Measurements from ENCODE around the gene GDF9.

The GDF9 gene, protein sequence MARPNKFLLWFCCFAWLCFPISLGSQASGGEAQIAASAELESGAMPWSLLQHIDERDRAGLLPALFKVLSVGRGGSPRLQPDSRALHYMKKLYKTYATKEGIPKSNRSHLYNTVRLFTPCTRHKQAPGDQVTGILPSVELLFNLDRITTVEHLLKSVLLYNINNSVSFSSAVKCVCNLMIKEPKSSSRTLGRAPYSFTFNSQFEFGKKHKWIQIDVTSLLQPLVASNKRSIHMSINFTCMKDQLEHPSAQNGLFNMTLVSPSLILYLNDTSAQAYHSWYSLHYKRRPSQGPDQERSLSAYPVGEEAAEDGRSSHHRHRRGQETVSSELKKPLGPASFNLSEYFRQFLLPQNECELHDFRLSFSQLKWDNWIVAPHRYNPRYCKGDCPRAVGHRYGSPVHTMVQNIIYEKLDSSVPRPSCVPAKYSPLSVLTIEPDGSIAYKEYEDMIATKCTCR

DNA sequence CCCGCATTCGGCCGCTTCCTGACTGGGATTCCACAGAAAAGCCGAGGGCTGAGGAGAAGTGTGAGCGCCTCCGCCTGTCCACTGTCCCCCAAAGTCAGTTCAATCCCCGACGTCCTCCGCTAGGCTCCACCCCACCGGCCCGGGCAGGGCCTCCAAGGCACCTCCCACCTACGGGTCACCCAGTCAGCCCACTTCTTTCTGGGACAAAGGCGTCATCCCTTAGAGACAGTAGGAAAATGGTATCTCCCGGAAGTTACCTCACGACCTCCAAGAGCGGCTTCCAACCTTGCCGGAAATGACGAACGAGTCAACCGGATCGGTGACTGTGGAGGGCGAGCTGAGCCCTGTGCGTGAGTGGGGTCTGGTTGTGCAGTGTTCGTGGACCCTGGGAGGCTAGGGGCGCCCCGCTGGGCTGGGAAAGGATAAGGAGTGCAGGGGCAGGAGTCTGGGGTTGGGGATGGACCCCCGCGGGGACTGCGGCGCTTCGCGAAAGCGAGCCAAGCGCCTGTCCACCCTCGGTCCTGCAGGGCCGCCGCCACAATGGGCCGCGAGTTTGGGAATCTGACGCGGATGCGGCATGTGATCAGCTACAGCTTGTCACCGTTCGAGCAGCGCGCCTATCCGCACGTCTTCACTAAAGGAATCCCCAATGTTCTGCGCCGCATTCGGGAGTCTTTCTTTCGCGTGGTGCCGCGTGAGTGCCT is at the start of gene GDF9, which contains the start of gene UQCRQ:
GDF9 (minus strand) TSS at position 128 of the 704 bp plus-strand sequence. CDS start 1,936 bp downstream, outside the sequence.
UQCRQ (plus strand) TSS at position 301 of the 704 bp plus-strand sequence; CDS start at position 541, 240 bp downstream.
- peak; percentile 74 to 90 for DNase-seq

DNA sequence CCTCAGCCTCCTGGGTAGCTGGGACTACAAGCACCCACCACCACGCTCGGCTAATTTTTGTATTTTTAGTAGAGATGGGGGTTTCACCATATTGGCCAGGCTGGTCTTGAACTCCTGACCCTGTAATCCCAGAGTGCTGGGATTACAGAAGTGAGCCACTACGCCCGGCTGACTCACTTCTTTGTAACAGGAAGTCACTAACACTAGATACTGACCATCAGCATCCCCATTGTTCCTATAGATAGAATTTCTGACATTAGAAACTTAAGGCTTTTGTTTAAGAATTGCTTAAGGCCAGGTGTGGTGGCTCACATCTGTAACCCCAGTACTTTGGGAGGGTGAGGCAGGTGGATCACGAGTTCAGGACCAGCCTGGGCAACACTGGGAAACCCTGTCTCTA is 49.4 kb upstream of the GDF9 start:
- no peak for DNase-seq

DNA sequence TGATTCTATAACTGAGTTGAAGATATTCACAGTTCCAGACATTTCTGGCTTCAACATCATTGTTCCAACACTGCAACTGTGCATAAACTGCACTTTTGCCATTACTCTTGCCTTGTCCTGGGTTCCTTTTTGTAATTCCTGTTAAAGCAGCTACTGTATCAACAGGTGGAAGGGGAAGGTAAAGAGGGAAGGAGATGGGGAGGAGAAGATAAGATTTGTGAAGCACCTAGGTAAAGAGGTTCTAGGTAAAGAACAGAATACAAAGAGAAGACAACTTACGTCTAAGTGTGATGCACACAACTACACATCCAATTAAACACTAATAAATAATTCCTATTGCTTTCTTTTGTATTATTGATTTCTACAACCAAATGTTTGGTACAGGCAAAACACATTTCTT is 43.4 kb upstream of the GDF9 start:
- DNase-seq: no peak

DNA sequence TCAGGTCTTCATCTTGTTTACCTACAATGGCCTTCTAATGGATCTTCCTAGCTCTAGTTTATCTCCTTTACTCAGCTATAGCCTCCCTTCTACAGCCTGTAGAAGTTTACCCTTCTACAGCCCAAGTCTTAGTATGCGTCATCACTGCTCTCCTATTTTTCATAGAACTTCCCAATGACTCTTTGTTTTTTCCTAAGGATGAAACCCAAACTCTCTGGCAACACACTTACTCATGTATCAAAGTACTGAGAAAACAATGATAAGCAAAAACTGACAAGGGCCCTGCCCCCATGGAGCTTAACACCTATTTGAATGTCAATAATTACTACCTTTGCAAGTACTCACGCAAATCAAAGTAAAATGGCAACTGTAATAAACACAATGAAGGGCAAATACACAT is 40.9 kb upstream of the GDF9 start:
- DNase-seq: no peak

DNA sequence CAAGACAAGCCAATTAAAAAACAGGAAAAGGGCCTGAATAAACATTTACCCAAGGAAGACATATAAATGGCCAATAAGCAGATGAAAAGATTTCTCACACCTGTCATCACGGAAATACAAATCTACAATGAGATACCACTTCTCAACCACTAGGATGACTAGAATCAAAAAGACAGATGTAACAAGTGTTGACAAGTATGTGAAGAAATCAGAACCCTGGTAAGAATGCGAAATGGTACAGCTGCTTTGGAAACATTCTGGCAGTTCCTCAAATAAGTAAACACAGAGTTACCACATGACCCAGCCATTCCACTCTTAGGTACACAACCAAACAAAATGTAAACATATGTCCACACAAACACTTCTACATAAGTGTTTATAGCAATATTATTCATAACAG is 39.7 kb upstream of the GDF9 start:
- DNase-seq: no peak

DNA sequence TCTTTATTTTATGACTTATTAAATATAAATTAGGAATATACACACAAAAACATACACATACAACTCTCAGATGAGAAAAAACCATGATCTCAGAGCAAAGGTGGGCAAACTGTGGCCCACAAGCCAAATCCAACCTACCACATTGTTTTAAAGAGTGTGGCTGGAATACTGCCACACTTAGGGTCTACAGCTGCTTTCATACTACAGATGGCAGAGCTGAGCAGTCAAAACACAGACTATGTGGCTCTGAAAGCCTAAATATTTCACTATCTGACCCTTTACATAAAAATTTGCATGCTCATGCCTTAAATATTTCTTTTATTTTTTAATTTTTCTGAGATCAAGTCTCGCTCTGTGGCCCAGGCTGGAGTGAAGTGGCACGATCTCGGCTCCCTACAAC is 35.5 kb upstream of the GDF9 start:
- no peak for DNase-seq

DNA sequence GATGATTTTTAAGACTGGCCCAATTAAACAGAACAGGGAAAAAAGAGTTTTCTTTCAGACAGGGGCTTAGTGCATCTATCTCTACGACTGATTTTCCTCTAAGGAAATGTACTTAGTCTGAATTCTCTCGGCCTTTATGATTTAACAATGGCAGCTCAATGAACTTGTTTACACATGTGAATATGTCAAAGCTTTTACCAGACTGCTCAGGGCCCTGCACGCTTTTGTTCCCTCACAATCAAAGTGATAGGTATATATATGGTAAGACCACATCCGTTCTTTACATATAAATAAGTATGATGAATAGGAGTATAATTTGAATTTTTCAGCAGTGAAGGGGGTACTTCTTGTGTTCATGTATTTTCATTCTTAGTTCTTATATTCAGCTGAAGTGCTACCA is 34.8 kb upstream of the GDF9 start:
- no peak for DNase-seq

DNA sequence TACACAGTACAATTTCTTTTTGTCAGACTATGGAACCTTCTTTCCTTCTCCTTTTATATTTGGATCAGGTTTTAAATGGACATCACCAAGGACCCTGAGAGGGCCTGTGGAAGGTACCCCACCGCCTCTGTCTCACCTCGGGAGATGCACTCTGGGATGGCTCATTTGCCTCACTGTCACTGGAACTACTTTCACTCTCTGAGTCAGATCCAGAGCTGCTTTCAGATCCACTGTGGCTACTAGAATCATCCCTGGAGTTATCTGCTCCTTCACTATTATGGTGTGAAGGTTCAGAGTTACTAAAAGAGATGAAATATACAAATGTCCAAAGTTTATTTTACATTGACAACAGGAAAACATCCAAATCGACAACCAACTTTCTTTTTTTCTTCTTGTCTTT is 31.8 kb upstream of the GDF9 start:
- DNase-seq: no peak

DNA sequence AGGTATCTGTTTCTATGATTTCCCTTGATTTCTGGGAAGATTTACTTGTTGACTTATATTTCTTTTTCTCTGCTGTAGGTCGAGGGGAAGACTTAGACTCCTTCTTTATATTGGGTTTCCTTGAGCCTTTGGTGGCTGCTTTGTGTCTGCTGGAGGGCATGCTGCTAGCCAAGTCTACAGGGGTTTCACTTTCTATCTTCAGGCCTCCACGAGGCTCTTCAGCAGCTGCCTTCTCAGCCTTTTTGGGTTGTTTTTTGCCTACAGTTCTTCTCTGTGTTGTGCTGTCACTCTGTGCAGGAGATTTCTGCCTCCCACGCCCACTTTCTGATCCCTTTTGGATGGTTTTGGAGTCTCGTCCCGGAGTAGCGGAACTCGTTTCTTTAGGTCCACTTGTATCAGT is 30.4 kb upstream of the GDF9 start:
- no peak for DNase-seq

DNA sequence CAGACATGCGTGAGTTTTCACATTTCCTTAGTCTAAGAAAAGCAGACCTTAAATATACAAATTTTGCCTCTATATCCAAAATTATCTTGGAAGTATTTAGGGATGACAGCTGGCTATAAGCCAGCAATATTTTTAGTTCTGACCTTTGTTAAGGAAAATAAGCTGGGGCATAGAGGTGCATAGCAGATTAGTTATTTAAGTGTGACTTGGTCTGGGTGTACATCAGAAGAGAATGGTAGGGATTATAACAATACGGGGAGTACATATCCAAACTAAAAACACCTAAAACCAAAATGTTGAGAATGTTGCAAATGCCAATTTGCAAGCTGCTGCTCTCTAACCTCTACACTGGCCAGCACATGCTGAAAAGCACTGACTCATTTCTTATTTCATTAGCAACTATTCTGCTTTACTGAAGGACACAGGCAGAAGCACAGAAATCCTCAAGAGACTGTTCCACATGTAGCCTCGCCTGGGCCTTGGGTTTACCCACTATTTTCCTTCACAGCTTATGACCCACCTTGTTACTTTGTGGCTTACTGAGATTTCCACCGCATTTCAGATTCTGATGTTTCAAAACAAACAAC is 29.5 kb upstream of the GDF9 start:
- DNase-seq: no peak

DNA sequence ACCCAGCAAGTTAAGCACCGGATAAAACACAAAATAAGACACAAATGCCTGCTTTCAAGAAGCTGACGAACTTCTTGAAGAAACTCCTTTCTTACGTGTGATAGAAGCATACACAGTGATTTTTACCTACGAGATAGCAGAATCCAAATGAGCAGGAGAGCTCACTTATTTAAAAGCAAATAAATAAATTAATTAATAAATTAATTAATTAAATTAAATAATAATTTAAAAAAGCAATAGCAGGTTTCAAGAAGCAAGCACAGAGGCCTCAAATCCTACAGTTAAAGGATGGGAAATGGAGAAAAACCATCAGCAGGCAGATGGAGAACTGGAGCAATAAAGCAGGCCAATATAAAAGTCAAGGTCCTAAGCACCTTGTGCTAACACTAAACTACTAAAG is 24.5 kb upstream of the GDF9 start:
- DNase-seq: no peak

DNA sequence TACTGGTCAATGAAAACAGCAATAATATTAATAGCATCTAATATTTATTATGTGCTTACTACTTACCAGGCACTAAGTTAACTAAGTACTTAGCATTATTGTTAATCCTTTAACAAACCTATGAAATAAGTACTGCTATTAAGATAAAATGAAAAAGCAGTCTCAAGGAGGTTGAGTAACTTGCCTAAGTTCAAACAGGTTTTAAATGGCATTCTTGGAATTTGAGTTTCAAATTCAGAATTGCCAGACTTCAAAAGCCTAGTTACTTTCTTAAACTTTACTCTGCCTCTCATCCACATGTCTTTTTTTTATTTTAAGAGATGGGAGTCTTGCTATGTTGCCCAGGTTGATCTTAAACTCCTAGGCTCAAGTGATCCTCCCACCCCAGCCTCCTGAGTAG is 23.2 kb upstream of the GDF9 start:
- no peak for DNase-seq

DNA sequence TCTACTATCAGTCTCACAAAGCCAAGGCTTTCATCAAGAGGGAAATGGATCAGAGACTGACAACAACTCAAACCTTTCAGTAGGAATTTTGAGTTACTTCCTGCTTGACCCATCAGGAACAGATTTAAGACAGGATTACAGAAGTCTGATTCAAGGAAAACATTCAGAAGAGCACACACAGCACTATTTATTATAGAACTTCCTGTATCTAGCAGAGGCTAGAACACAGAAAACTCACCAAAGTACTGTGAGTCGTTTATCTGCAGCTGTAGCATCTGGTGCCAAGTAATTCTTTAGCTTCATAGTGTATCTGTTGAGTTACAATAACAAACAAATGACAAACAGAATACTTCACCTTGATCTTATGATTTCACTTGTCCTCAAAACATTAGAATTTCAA is 21.0 kb upstream of the GDF9 start:
- DNase-seq: no peak

DNA sequence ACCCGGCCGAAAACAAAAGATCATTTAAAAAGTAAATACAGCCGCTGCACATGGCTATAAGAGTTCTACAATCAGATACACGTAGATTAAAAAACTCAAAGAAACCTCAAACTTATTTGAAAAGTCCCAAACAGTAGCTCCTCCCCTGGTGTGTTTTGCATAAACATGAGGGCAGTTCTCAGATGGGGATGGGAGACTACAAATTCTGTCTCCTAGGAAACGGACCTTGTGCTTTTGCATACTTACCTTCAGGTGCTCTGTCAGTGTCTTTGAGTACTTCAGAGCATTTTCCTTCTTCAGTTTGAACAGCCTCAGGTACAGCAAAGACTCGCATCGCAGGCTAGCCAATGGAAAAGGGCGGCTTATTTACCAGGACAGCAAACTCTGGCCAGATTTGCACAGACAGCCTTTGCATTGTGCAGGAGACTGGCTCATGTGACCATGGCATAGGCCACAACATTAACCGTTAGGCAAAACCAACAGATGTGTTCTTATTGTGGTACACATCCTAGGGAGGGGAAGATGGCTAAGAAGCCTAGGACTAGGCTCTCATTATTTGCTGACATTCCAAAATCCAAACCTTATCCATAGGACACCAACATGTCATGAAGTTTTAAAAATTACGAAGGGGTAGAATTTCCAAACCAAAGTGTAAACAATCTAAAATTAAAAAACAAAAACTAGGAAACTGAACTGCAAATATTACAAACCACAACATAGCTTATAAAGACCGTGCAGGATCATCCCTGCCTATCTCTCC is 20.0 kb upstream of the GDF9 start:
- DNase-seq: no peak

DNA sequence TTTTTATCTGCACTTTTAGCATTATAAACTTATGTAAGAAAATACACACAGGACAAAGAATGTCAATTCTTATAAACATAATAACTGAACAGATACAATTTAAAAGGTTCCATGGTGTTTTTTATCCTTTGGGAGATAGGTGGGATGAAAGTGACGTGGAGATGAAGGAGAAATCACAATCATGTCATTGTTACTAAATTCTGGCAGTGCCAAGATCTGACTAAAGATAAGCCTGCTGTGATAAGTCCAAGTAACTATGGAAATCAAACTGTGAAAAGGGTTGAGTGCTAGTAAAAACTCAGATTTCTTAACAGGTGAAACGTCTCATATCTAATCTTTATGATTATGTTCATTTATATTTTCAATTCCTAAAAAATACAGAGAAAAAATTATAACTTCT is 18.3 kb upstream of the GDF9 start:
- no peak for DNase-seq

DNA sequence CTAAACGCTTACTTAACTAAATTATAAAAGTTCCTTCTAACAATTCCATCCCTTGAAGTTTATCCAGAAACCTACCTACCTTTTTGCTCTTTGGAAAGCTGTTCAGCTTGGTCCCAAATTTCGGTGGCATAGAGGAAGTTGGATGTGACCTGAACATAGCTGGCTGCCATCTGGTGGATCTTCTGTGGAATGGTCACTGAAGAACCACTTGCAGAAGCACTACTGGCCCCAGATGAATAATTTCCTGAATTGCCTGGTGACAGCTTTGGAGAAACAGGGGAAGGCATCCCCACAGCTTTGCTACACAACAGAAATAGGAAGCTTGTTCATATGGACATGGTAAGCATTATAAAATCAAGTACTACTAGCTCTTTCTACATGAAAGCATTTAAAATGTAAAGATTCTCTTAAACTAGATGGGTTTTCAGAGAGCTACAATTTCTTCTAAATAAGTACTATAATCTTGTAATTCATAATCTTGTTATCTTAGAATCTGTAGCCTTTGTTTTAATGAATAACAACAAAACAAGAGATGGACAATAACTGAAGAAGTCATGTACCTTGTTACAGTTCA is 17.1 kb upstream of the GDF9 start:
- DNase-seq: no peak

DNA sequence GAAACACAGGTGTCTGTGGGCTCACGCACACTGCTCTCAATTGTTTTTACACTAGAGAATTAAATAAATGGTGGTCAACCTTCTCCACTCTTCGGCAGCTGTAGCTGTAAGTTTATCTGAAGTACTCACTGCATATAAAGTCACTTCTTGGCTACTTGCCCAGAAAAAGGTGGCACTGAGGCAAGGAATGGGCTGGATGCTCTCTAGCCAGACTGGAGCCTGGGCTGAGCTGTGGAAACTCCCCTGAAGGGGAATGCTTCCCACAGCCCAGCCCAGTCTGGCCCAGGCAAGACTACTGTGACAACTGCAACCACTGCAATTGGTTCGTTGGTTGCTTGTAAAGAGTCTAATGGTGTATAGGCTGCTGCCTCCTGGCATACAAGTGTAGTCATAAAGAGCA is 11.7 kb upstream of the GDF9 start:
- DNase-seq: peak; percentile 10 to 27

DNA sequence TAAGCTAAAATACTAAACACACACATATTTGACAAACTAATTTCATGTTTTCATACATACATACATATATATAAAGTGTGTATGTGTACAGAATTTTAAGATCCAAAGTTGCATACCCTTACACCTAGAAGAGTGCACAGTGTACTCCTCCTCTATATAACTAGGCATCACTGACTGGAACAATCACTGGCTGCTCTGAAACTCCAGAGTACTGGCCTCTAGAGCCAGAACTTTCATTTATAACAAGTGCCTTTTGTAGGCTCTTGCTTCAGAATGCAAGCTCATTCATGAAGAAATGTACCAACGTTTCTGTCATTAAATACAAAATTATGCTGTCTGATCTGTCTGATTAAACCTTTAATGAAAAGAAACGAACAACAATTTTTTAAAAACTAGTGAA is 11.2 kb upstream of the GDF9 start:
- DNase-seq: no peak

DNA sequence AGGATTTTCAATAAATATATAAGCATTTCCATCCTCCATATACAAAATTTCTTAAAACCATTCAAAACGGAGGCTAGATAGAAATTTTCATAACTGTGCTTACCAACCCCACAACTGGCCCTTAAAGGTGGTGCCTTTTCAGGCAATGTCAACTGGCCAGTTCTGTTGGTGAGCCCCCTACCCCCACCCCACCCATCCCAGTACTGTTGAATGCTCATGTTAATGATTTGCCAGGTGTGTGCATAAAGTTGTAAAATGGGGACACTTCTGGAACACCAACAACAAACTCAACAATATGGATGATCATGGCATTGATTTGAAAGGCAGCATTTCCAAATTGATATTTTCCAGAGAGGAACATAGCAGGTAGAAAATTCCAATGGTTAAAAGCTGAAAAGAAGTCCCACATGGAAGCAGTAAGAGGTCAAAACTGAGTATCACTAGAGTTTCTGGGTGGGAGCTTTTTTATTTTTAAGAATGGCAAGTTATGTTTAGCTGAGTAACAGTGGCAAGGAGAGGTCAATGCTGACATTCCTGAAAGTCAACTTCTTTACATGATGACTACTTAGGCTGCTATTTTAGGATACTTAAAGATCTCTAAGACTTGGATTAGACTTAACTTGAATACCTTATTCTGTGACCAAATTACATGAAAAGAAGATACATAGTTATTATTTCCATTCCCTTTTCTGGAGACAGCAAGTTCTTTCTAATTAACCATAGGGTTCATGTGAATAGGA is 9.9 kb upstream of the GDF9 start:
- DNase-seq: no peak

DNA sequence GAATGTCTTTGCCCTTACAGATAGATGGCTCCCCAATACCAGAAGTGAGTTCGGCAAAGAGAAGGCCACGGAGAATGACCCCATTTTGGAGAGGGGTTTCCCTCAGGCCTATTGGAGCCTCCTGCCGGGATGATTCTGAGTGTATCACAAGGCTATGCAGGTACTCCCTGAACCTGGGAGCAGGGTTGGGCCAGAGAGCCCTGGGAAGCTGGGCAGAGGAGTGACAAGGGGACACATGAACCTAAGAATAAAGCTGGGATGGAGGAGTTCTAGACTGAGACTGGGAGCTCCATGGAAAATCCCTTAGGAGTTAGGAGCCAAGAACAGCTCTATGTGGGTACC is 7.6 kb upstream of the GDF9 start:
- no peak for DNase-seq

DNA sequence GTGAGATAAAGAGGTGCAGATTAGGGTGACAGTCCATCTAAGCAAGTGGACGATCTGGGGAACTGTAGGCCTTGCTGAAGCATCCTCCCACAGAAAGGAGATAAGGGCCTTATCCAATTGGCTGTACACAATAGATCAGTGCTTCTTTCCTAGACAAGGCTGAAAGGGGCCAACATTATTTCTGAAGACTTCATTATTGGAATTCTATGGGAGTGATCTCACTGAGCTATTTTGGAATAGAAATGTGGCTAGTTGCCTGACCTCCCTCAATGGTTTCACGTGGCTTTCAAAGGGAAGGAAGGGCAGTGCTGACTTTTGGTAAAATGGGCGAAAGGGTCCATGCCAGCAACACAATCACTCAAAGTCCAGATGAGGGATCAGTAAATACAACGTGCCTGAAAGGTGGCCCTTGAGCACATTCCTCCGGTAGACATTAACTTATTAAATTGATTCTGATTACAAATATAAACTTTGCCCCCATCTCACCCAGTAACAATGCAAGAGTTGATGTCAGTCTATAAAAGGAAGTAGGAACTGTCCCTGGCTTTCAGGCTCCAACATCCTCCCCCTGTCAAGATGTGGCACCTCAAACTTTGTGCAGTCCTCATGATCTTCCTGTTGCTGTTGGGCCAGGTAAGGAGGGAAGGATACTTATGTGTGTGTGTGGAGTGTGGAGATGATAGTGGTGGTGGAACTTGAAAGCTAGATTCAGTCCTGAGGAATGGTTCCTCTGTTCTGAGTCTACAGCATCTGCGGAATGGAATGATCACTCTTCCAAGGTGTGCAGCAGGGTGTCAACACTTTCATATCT is 7.1 kb upstream of the GDF9 start, which contains the start of gene LEAP2:
LEAP2 (plus strand) TSS at position 550 of the 811 bp plus-strand sequence; CDS start at position 577, 27 bp downstream.
- no peak for DNase-seq

Data from NCI-H187 (cell line).